Psoas muscle (tissue), 8 donors: ENCODE data around the gene PIK3R2. TPM values are rescaled to one million over a fixed set of nuclear protein-coding genes. Genes with fewer than 3 reads are reported as not detected.

Experiments used
- ATAC-seq, 4 donors: fragments of 200-7000 bp; cut with Tn5 transposase; one replicate each; pipeline ENCODE4 v1.9.1; 2020; ENCODE audit warnings: moderate library complexity in 3 of 4, mild to moderate bottlenecking in 2 of 4
- DNase-seq, 2 donors: peaks; one replicate each; pipeline ENCODE4 v3.0.0-alpha.2; 2020
- H3K27ac ChIP-seq: fragments of 200-600 bp; one replicate; pipeline ENCODE4 v1.8.0; 2022
- H3K27me3 ChIP-seq, 3 donors: fragments of 200-600 bp in 1 of 3; one replicate each; pipeline versions ENCODE4 v1.6.1 to v1.8.0; 2013 to 2022; ENCODE audit warnings: low read length in 2 of 3, mild to moderate bottlenecking in 2 of 3, moderate library complexity in 1 of 3; ENCODE audit not compliant: insufficient read depth in 3 of 3
- H3K36me3 ChIP-seq, 2 donors: fragments of 200-600 bp in 1 of 2; one replicate each; pipeline versions ENCODE4 v1.6.1 to v1.8.0; 2013 to 2022; ENCODE audit warnings: low read depth in 1 of 2, mild to moderate bottlenecking in 1 of 2, moderate library complexity in 1 of 2; ENCODE audit not compliant: insufficient read depth in 1 of 2
- H3K4me1 ChIP-seq: fragments of 200-600 bp; one replicate; pipeline ENCODE4 v1.8.0; 2022
- H3K4me3 ChIP-seq: fragments of 200-600 bp; one replicate; pipeline ENCODE4 v1.8.0; 2022; ENCODE audit warnings: mild to moderate bottlenecking
- H3K9me3 ChIP-seq: fragments of 200-600 bp; one replicate; pipeline ENCODE4 v1.8.0; 2022
- WGBS, 3 donors: extraction: QIAGEN DNeasy Blood & Tissue Kit; methylation state at CpG; one replicate each; pipeline versions ENCODE4 v1.1.6 to v1.1.7; 2013; 5-methylcytosine and 5-hydroxymethylcytosine counted together
- intact Hi-C, 2 donors: fragments of 100-400 bp; cut with DNase I; formaldehyde crosslinking; loops; one replicate each; pipeline versions ENCODE4 v1.11.0 to v1.14.2; 2022
- polyA plus RNA-seq, 3 donors: library from polyadenylated mRNA; stranded (reverse); fragments of 200-250 nt; gene quantifications; one replicate each; pipeline ENCODE4 v1.2.3, GENCODE V29; 2013
- total RNA-seq, 4 donors: library from RNA; stranded (reverse); fragmentation: NEBNext Ultra II Directional in 2 of 4; extraction: Animal tissue kit (Norgen Biotek cat#: 25700) in 2 of 4; gene quantifications; one replicate each; pipeline versions ENCODE4 v1.2.1 to v1.2.4, GENCODE V29; 2021 to 2023
- TF ChIP-seq, protein P1 (sequence below): fragments of 200-600 bp; IDR thresholded peaks from one replicate; pipeline ENCODE4 v1.8.0; 2022; ENCODE audit warnings: antibody characterized with exemption
- donor health status: healthy with polysubstance abuse.
- donor health status: DM: no; HTN: no; CAD: no; lungs with moderate emphysema.
- donor health status: Bipolar disorder and iron deficiency.
- donor health status: healthy.
- donor health status: DM: yes; HTN: yes; CAD: no.
- donor health status: DM: no; HTN: no; CAD: no.
- donor health status: DM: no; HTN: no; CAD: no.
- donor health status: DM: yes; HTN: yes; CAD: no.

Gene PIK3R2
- total and polyA plus RNA-seq, 7 donors, result 4.6 to 20.8 (median 8.6) TPM

- peak in 1 of 2 donors; percentile 65 for DNase-seq
- Histone ChIP-seq H3K4me1 (peaks cover 17% of the 10 kb centered on the region), H3K4me3 (peak overlapping the region; percentile 67), H3K27me3 (no peaks in the 10 kb centered on the region), H3K9me3 (no peaks in the 10 kb centered on the region), H3K27ac (no peak overlapping the region), H3K36me3 (peaks cover 0 to 22% of the 10 kb centered on the region in 2 donors)
- no peak for ATAC-seq
- TF ChIP-seq, protein P1, sequence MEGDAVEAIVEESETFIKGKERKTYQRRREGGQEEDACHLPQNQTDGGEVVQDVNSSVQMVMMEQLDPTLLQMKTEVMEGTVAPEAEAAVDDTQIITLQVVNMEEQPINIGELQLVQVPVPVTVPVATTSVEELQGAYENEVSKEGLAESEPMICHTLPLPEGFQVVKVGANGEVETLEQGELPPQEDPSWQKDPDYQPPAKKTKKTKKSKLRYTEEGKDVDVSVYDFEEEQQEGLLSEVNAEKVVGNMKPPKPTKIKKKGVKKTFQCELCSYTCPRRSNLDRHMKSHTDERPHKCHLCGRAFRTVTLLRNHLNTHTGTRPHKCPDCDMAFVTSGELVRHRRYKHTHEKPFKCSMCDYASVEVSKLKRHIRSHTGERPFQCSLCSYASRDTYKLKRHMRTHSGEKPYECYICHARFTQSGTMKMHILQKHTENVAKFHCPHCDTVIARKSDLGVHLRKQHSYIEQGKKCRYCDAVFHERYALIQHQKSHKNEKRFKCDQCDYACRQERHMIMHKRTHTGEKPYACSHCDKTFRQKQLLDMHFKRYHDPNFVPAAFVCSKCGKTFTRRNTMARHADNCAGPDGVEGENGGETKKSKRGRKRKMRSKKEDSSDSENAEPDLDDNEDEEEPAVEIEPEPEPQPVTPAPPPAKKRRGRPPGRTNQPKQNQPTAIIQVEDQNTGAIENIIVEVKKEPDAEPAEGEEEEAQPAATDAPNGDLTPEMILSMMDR, result peak; percentile 16
- intact Hi-C loops, result no loop called here
- 10 to 14% (median 13%) methylated on average over 32 of the region's 32 CpGs for WGBS, 3 donors
Observed at GRCh38 chr19:18202778-18203407, 49.9 kb downstream of the PIK3R2 start.

GRCh38 chr19:18203408-18203862, 50.5 kb downstream of the PIK3R2 start:
- ATAC-seq (peak in 2 of 4 donors; percentile 0 to 1), DNase-seq (peak; percentile 53 to 79)
- Histone ChIP-seq H3K36me3 (peaks cover 0 to 16% of the 10 kb centered on the region in 2 donors), H3K4me3 (peak overlapping the region; percentile 67), H3K27me3 (no peaks in the 10 kb centered on the region), H3K9me3 (no peaks in the 10 kb centered on the region), H3K4me1 (peaks cover 18% of the 10 kb centered on the region), H3K27ac (peak overlapping the region; percentile 30)
- intact Hi-C loops, result no loop called here
- WGBS, 3 donors, result 1% methylated on average over 26 to 38 of the region's 38 CpGs
- TF ChIP-seq, protein P1, result no peak

GRCh38 chr19:18203863-18204393, 51.0 kb downstream of the PIK3R2 start, which contains the start of gene RAB3A:
Gene RAB3A (minus strand): TSS chr19:18204042. CDS start chr19:18202740, 1,302 bp downstream.
- H3K27me3 ChIP-seq, result no peaks in the 10 kb centered on the region
- TF ChIP-seq, protein P1, result no peak
- peak within 1 kb of the TSS; percentile 77 for H3K4me3 ChIP-seq
- intact Hi-C loops, result loop anchor here in 1 of 2 donors (2.0 kb wide), 1 partner anchor 119 kb away; the partner anchor contains the start of gene LSM4
- ATAC-seq (peak; percentile 90 to 95 (median 93)), DNase-seq (peak; percentile 100)
- peaks cover 0 to 12% of the 10 kb centered on the region in 2 donors for H3K36me3 ChIP-seq
- WGBS, 3 donors, result 0 to 1% (median 0%) methylated on average over 35 to 50 of the region's 50 CpGs
- peak within 1 kb of the TSS; percentile 98 for H3K27ac ChIP-seq
- peaks cover 22% of the 10 kb centered on the region for H3K4me1 ChIP-seq
- H3K9me3 ChIP-seq, result no peaks in the 10 kb centered on the region

DNA sequence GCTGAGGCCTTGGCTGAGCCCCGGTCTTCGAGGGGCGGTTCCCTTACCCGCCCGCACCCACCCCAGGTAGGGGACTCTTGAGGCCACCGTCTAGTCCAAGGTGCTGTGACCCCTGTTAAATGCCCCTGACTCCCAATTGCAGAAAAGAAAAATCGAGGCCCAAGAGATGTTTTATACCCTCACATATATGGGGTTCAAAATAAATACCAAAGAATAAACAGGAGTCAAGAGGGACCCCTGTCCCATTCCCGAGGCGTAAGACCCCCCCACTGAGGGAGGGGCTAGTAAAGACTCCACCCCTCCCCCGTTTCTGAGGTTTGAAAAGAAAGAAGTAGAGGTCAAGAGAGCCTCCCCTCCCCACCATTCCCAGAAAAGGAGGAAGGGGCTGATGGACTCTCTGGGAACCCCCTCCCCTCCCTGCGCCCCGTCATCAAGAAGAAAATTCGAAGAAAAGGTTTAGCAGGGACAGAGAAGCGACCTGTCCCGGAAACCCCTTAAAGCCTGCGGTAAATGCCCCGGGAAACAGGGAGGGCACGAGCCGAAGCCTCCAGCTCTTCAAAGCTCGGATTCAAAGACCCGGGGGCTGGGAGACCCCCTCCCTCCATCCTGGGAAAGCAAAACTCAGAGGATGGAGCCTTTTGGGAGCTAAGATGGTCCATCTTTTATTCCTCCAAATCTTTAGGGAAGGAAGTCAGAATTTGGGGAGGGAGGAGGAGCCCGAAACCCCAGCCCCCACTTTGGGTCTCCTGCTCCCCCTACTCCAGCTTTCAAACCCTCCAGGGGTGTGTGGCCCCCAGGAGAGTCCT, 51.6 kb downstream of the PIK3R2 start:
- ATAC-seq (peak; percentile 15 to 50 (median 32)), DNase-seq (peak; percentile 31 to 70)
- no peaks in the 10 kb centered on the region for H3K27me3 ChIP-seq
- 0 to 1% (median 1%) methylated on average over 22 of the region's 22 CpGs for WGBS, 3 donors
- H3K27ac ChIP-seq, result peak overlapping the region; percentile 98
- TF ChIP-seq, protein P1, result no peak
- H3K9me3 ChIP-seq, result no peaks in the 10 kb centered on the region
- H3K4me1 ChIP-seq, result peaks cover 22% of the 10 kb centered on the region
- intact Hi-C loops, result loop anchor here (2.0 to 5.0 kb wide), 3 partner anchors 118 to 208 kb away; partner anchors contain the start of gene LSM4 (in 1 of the 2)
- peak overlapping the region; percentile 77 for H3K4me3 ChIP-seq
- peaks cover 0 to 6% of the 10 kb centered on the region in 2 donors for H3K36me3 ChIP-seq
